Measurements from ENCODE around the gene GNPTG.

The GNPTG gene

GRCh38 chr16:1375298-1375640 lies 23.5 kb downstream of the GNPTG start:
- DNase-seq: no peak

GRCh38 chr16:1375741-1376410 lies 24.1 kb downstream of the GNPTG start:
- DNase-seq: no peak

GRCh38 chr16:1377406-1378010 lies 25.8 kb downstream of the GNPTG start:
- no peak for DNase-seq

GRCh38 chr16:1378087-1378803 lies 26.5 kb downstream of the GNPTG start:
- no peak for DNase-seq

- DNase-seq: peak; percentile 70
These were observed 27.1 kb downstream of the GNPTG start for GRCh38 chr16:1378804-1379303.

GRCh38 chr16:1379304-1380076 lies 27.8 kb downstream of the GNPTG start:
- peak; percentile 64 for DNase-seq

- no peak for DNase-seq
These were observed 28.5 kb downstream of the GNPTG start for GRCh38 chr16:1380195-1380594.

GRCh38 chr16:1381612-1382406 lies 30.1 kb downstream of the GNPTG start:
- no peak for DNase-seq

GRCh38 chr16:1383556-1383955 lies 31.8 kb downstream of the GNPTG start:
- DNase-seq: no peak

GRCh38 chr16:1385232-1385631 lies 33.5 kb downstream of the GNPTG start:
- DNase-seq: no peak

- DNase-seq: no peak
These were observed 35.6 kb downstream of the GNPTG start for GRCh38 chr16:1387331-1387730.

GRCh38 chr16:1389762-1390161 lies 38.0 kb downstream of the GNPTG start:
- no peak for DNase-seq

GRCh38 chr16:1390239-1390779 lies 38.6 kb downstream of the GNPTG start:
- no peak for DNase-seq

GRCh38 chr16:1392826-1393225 lies 41.1 kb downstream of the GNPTG start:
- no peak for DNase-seq

GRCh38 chr16:1393613-1394176 lies 42.0 kb downstream of the GNPTG start:
- DNase-seq: no peak

- DNase-seq: no peak
These were observed 42.7 kb downstream of the GNPTG start for GRCh38 chr16:1394367-1394951.

- DNase-seq: no peak
These were observed 43.8 kb downstream of the GNPTG start for GRCh38 chr16:1395444-1396031.

GRCh38 chr16:1397779-1398178 lies 46.0 kb downstream of the GNPTG start:
- no peak for DNase-seq

- DNase-seq: no peak
These were observed 46.6 kb downstream of the GNPTG start for GRCh38 chr16:1398351-1398750.

GRCh38 chr16:1398826-1399581 lies 47.3 kb downstream of the GNPTG start:
- no peak for DNase-seq

Data from CD4-positive, alpha-beta T cell treated with Interleukin-12 subunit alpha and Interleukin-12 subunit beta, for 1 hour (primary cell).